Type B pancreatic cell (in vitro differentiated cells): ENCODE measurements around the gene LYPD3. TPM values are rescaled to one million over a fixed set of nuclear protein-coding genes. Genes with fewer than 3 reads are reported as not detected.
A peak's percentile ranks its signal among the peaks of the same experiment; 100 is the strongest.

Source experiments
- DNase-seq: peaks from one replicate; pipeline ENCODE4 v3.0.0; 2021; ENCODE audit warnings: mixed read lengths; ENCODE audit not compliant: unreplicated experiment; ENCODE audit errors: extremely low spot score
- H3K27ac Mint-ChIP-seq: 2 replicates; pipeline ENCODE4 v1.8.0; 2021; ENCODE audit warnings: mild to moderate bottlenecking, mixed read lengths
- H3K27me3 Mint-ChIP-seq: 2 replicates; pipeline ENCODE4 v1.8.0; 2021; ENCODE audit warnings: mixed read lengths
- H3K36me3 Mint-ChIP-seq: 2 replicates; pipeline ENCODE4 v1.8.0; 2021; ENCODE audit warnings: mixed read lengths
- H3K4me1 Mint-ChIP-seq: one replicate; pipeline ENCODE4 v1.8.0; 2021; ENCODE audit warnings: mixed read lengths; ENCODE audit not compliant: unreplicated experiment
- H3K4me3 Mint-ChIP-seq: 2 replicates; pipeline ENCODE4 v1.8.0; 2021; ENCODE audit warnings: mild to moderate bottlenecking, mixed read lengths
- H3K9me3 Mint-ChIP-seq: 2 replicates; pipeline ENCODE4 v1.8.0; 2021; ENCODE audit warnings: mixed read lengths
- CTCF ChIP-seq: fragments of 200-600 bp; sonication (generic); conservative IDR thresholded peaks from 2 replicates; pipeline ENCODE4 v1.5.0; 2021; ENCODE audit warnings: antibody characterized with exemption, mild to moderate bottlenecking
- total RNA-seq: library from RNA; stranded (reverse); gene quantifications from 2 replicates; pipeline ENCODE4 v1.2.1, GENCODE V29; 2021; ENCODE audit warnings: low replicate concordance

The LYPD3 gene
- total RNA-seq, 1 donor from 2014 or later = 13.3 TPM

- no peak for DNase-seq
- Mint-ChIP-seq H3K9me3 (no peaks in the 10 kb centered on the region), H3K27me3 (no peaks in the 10 kb centered on the region), H3K27ac (peak overlapping the region; percentile 87), H3K36me3 (no peaks in the 10 kb centered on the region), H3K4me3 (no peak overlapping the region), H3K4me1 (peaks cover 13% of the 10 kb centered on the region)
- TF ChIP-seq CTCF = no peak
Observed at GRCh38 chr19:43466793-43467192, 1.4 kb upstream of the LYPD3 start.

GRCh38 chr19:43464134-43464775 is 1.2 kb downstream of the LYPD3 start:
- Mint-ChIP-seq H3K9me3 (no peaks in the 10 kb centered on the region), H3K27me3 (peaks cover 3% of the 10 kb centered on the region), H3K27ac (peak overlapping the region; percentile 95), H3K4me1 (peaks cover 17% of the 10 kb centered on the region), H3K4me3 (peak overlapping the region; percentile 96), H3K36me3 (no peaks in the 10 kb centered on the region)
- TF ChIP-seq CTCF = no peak
- peak; percentile 77 for DNase-seq

GRCh38 chr19:43463381-43464133 is 1.9 kb downstream of the LYPD3 start:
- DNase-seq = peak; percentile 97
- H3K9me3 Mint-ChIP-seq = no peaks in the 10 kb centered on the region
- peak overlapping the region; percentile 96 for H3K4me3 Mint-ChIP-seq
- H3K36me3 Mint-ChIP-seq = no peaks in the 10 kb centered on the region
- H3K4me1 Mint-ChIP-seq = peaks cover 17% of the 10 kb centered on the region
- peak overlapping the region; percentile 95 for H3K27ac Mint-ChIP-seq
- TF ChIP-seq CTCF = no peak
- peaks cover 3% of the 10 kb centered on the region for H3K27me3 Mint-ChIP-seq

GRCh38 chr19:43462785-43463380 is 2.5 kb downstream of the LYPD3 start:
- H3K4me1 Mint-ChIP-seq = peaks cover 17% of the 10 kb centered on the region
- peak overlapping the region; percentile 95 for H3K27ac Mint-ChIP-seq
- peaks cover 3% of the 10 kb centered on the region for H3K27me3 Mint-ChIP-seq

GRCh38 chr19:43462383-43462782 is 3.0 kb downstream of the LYPD3 start:
- no peak for DNase-seq
- Mint-ChIP-seq H3K27ac (peak overlapping the region; percentile 56), H3K27me3 (peaks cover 3% of the 10 kb centered on the region), H3K9me3 (no peaks in the 10 kb centered on the region), H3K4me3 (peak overlapping the region; percentile 96), H3K4me1 (peaks cover 16% of the 10 kb centered on the region), H3K36me3 (no peaks in the 10 kb centered on the region)
- no peak for TF ChIP-seq CTCF

More at GRCh38 chr19:43462785-43463380, 2.5 kb downstream of the LYPD3 start:
- DNase-seq = no peak
- no peak for TF ChIP-seq CTCF
- Mint-ChIP-seq H3K4me3 (peak overlapping the region; percentile 96), H3K9me3 (no peaks in the 10 kb centered on the region), H3K36me3 (no peaks in the 10 kb centered on the region)
